ENCODE results near the gene ELF4.
"Not testable (repeated sequence)": the region's sequence is repeated elsewhere in the genome, so short reads cannot be mapped to it uniquely, and the experiment has no call there.

The ELF4 gene

GRCh38 chrX:130115119-130115885 is 5.0 kb upstream of the ELF4 start:
- in situ Hi-C loops (cut with MboI; ENCODE audit: low sequenced_read_pairs), result not testable (repeated sequence)

GRCh38 chrX:130114141-130114588 is 3.9 kb upstream of the ELF4 start:
- in situ Hi-C loops (cut with MboI; ENCODE audit: low sequenced_read_pairs), result no loop called here

GRCh38 chrX:130111220-130112154 is 1.2 kb upstream of the ELF4 start:
- in situ Hi-C loops (cut with MboI; ENCODE audit: low sequenced_read_pairs), result no loop called here

GRCh38 chrX:130109429-130110378 is 593 bp downstream of the ELF4 start:
- in situ Hi-C loops (cut with MboI; ENCODE audit: low sequenced_read_pairs), result no loop called here

GRCh38 chrX:130108647-130109428 is 1.5 kb downstream of the ELF4 start:
- in situ Hi-C loops (cut with MboI; ENCODE audit: low sequenced_read_pairs), result no loop called here

GRCh38 chrX:130106071-130106470 is 4.2 kb downstream of the ELF4 start:
- in situ Hi-C loops (cut with MboI; ENCODE audit: low sequenced_read_pairs), result no loop called here

GRCh38 chrX:130105244-130105643 is 5.1 kb downstream of the ELF4 start:
- in situ Hi-C loops (cut with MboI; ENCODE audit: low sequenced_read_pairs), result no loop called here

GRCh38 chrX:130103605-130104004 is 6.7 kb downstream of the ELF4 start:
- in situ Hi-C loops (cut with MboI; ENCODE audit: low sequenced_read_pairs), result no loop called here

- in situ Hi-C loops (cut with MboI; ENCODE audit: low sequenced_read_pairs), result no loop called here
Observed at GRCh38 chrX:130100180-130100579, 10.1 kb downstream of the ELF4 start.

GRCh38 chrX:130098210-130098552 is 12.1 kb downstream of the ELF4 start:
- in situ Hi-C loops (cut with MboI; ENCODE audit: low sequenced_read_pairs), result no loop called here

GRCh38 chrX:130097507-130098209 is 12.6 kb downstream of the ELF4 start:
- in situ Hi-C loops (cut with MboI; ENCODE audit: low sequenced_read_pairs), result no loop called here

GRCh38 chrX:130095249-130096030 is 14.9 kb downstream of the ELF4 start:
- in situ Hi-C loops (cut with MboI; ENCODE audit: low sequenced_read_pairs), result no loop called here

GRCh38 chrX:130094696-130095095 is 15.6 kb downstream of the ELF4 start:
- in situ Hi-C loops (cut with MboI; ENCODE audit: low sequenced_read_pairs), result no loop called here

- in situ Hi-C loops (cut with MboI; ENCODE audit: low sequenced_read_pairs), result no loop called here
Observed at GRCh38 chrX:130093271-130093670, 17.0 kb downstream of the ELF4 start.

- in situ Hi-C loops (cut with MboI; ENCODE audit: low sequenced_read_pairs), result no loop called here
Observed at GRCh38 chrX:130091980-130092522, 18.2 kb downstream of the ELF4 start.

- in situ Hi-C loops (cut with MboI; ENCODE audit: low sequenced_read_pairs), result no loop called here
Observed at GRCh38 chrX:130090364-130090763, 19.9 kb downstream of the ELF4 start.

GRCh38 chrX:130086447-130087206 is 23.7 kb downstream of the ELF4 start:
- in situ Hi-C loops (cut with MboI; ENCODE audit: low sequenced_read_pairs), result no loop called here
